Neuron (in vitro differentiated cells): Measurements from ENCODE around the gene ABCF3.

Experiments used
- H2AFZ ChIP-seq: one replicate; pipeline ENCODE4 v1.6.1; 2013; ENCODE audit warnings: low read depth, mild to moderate bottlenecking, inconsistent platforms, low read length, moderate library complexity
- H3K27me3 ChIP-seq: one replicate; pipeline ENCODE4 v1.6.1; 2013; ENCODE audit warnings: low read length; ENCODE audit not compliant: insufficient read depth
- H3K36me3 ChIP-seq: one replicate; pipeline ENCODE4 v1.6.1; 2013; ENCODE audit warnings: low read length; ENCODE audit not compliant: insufficient read depth
- H3K4me1 ChIP-seq: one replicate; pipeline ENCODE4 v1.6.1; 2013; ENCODE audit warnings: low read length; ENCODE audit not compliant: insufficient read depth
- H3K4me3 ChIP-seq: 2 replicates; pipeline ENCODE4 v1.5.1; 2013; ENCODE audit warnings: mild to moderate bottlenecking, low read length, moderate library complexity
- H3K9me3 ChIP-seq: one replicate; pipeline ENCODE4 v1.6.1; 2013; ENCODE audit warnings: low read length

Gene ABCF3

DNA sequence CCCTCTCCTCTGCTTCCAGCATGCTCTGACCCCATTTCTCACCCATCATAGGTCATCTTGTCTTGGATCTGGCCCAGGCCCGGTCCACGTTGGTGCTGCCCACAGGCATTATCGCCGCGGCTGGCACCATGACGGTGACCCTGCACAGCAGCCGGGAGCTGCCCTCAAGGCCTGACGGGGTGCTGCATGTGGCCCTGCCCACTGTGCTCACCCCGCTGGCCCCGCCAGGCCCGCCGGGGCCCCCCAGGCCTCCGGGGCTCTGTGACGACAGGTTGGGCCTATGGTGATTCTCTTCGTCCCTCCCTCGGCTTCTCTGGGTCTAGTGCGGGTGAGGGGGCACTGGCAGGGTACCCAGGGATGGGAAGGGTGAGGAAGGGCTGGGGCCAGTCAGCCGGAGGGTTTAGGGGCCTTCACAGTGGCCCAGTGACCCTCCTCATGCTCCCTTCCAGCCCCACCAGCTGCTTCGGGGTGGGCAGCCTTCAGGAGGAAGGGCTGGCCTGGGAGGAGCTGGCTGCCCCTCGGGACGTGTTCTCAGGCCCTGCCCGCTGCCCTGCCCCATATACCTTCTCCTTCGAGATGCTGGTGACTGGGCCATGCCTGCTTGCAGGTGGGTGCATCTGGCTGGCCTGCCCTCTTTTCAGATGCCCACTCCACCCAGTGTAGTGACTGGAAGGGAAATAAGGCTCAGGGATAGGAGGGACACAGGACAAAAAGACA lies 47.3 kb downstream of the ABCF3 start:
- no peaks in the 10 kb centered on the region for H3K9me3 ChIP-seq
- peaks cover 10% of the 10 kb centered on the region for H3K4me1 ChIP-seq
- H3K27me3 ChIP-seq = peaks cover 92% of the 10 kb centered on the region
- no peak overlapping the region for H3K4me3 ChIP-seq
- H2AFZ ChIP-seq = no peak overlapping the region
- H3K36me3 ChIP-seq = no peaks in the 10 kb centered on the region

DNA sequence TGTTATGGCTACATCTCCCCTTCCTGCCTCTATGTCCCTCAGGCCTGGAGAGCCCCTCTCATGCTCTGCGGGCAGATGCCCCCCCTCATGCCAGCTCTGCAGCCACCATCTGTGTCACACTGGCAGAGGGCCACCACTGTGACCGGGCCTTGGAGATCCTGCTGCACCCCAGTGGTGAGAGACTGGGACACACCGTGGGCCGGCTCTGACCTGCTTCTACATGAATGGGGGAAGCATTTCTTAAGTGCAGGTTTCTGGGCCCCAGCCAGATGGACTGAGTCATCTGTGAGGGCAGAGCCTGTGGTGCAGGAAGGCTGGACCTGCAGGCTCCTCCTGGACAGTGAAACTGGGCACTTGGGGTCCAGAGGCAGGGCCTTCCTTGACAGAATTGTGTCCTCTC lies 48.2 kb downstream of the ABCF3 start:
- no peaks in the 10 kb centered on the region for H3K9me3 ChIP-seq
- H3K27me3 ChIP-seq = peaks cover 83% of the 10 kb centered on the region
- no peak overlapping the region for H3K4me3 ChIP-seq
- H2AFZ ChIP-seq = no peak overlapping the region
- H3K36me3 ChIP-seq = no peaks in the 10 kb centered on the region
- H3K4me1 ChIP-seq = peaks cover 10% of the 10 kb centered on the region

DNA sequence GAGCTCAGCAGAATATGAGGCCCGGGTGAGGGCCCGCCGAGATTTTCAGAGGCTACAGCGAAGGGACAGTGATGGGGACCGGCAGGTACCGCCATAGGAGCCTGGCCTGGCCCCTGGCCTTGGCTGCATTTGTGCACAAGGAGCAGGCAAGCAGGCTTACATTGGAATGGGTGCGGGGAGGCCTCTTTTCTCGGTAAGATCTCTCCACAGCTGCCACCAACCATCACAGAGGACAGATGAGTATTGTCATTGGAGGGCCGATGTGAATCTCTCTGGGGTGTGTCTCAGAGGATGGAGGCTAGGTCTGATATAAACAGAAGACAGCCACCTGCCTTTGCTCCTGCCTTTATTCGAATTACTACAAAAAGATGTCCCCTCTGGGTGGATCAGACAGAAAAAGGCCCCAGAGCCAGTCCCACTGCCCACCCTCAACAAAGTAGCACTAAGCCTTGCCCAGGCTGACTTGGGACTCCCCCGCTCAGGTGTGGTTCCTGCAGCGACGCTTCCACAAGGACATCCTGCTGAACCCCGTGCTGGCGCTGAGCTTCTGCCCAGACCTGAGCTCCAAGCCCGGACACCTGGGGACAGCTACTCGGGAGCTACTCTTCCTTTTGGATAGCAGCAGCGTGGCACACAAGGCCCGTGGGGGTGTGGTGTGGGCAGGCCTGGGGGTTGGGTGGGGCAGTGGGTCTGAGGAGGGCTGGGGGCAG lies 48.8 kb downstream of the ABCF3 start:
- Histone ChIP-seq H3K27me3 (peaks cover 78% of the 10 kb centered on the region), H3K36me3 (no peaks in the 10 kb centered on the region), H3K4me3 (no peak overlapping the region), H2AFZ (no peak overlapping the region), H3K4me1 (peaks cover 6% of the 10 kb centered on the region), H3K9me3 (no peaks in the 10 kb centered on the region)

DNA sequence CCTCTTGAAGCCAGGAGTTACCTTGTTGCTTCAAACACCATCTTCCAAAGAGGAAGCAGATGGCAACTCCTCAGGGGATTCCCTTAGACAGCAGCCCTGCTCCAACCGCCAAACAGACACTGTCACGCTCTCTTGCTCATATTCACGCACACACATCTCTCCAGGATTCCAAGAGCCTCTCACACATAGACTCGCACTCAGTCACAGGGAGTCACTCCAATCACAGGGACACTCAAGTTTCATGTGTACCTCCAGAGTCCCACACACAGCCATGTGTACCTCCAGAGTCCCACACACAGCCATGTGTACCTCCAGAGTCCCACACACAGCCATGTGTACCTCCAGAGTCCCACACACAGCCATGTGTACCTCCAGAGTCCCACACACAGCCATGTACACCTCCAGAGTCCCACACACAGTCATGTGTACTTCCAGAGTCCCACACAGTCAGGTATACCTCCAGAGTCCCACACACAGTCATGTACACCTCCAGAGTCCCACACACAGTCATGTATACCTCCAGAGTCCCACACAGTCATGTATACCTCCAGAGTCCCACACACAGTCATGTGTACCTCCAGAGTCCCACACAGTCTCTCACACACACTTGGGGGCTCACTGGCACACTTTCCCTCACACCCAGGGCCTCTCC lies 49.5 kb downstream of the ABCF3 start:
- Histone ChIP-seq H3K36me3 (no peaks in the 10 kb centered on the region), H3K4me3 (no peak overlapping the region), H2AFZ (no peak overlapping the region), H3K27me3 (peaks cover 71% of the 10 kb centered on the region), H3K4me1 (peaks cover under 1% of the 10 kb centered on the region), H3K9me3 (no peaks in the 10 kb centered on the region)

DNA sequence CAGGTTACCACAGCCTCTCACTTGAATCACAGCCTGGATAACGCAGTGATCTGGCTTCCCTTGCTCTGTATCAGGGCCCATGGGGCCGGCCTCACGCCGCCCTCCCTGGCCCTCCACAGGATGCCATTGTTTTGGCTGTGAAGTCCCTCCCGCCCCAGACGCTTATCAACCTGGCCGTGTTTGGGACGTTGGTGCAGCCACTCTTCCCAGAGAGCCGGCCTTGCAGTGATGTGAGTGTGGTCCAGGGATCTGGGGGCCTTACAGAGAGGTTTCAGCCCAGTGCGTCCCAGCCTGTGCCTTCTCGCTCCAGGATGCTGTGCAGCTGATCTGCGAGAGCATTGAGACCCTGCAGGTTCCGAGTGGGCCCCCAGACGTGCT lies 50.0 kb downstream of the ABCF3 start:
- H3K27me3 ChIP-seq = peaks cover 66% of the 10 kb centered on the region
- H3K4me1 ChIP-seq = no peaks in the 10 kb centered on the region
- H3K9me3 ChIP-seq = no peaks in the 10 kb centered on the region
- no peak overlapping the region for H2AFZ ChIP-seq
- H3K4me3 ChIP-seq = no peak overlapping the region
- H3K36me3 ChIP-seq = no peaks in the 10 kb centered on the region

DNA sequence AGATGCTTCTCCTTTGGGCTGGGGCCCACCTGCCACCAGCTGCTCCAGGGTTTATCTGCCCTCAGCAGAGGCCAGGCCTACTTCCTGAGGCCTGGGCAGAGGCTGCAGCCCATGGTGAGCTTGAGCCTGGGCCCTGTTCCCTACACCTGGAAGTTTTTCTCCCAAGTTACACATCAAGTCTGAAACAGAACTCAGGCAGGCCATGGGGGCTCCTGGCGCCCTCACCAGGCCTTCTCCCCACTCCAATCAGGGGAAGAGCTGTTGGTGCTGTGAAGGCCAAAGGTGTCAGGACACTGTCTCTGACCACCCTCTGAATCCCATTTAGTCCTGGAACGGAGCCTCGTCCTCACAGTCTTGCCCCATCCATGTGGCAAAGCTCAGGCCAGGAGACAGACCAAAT lies 50.6 kb downstream of the ABCF3 start:
- H3K27me3 ChIP-seq = peaks cover 60% of the 10 kb centered on the region
- H3K36me3 ChIP-seq = no peaks in the 10 kb centered on the region
- no peak overlapping the region for H3K4me3 ChIP-seq
- no peaks in the 10 kb centered on the region for H3K9me3 ChIP-seq
- no peaks in the 10 kb centered on the region for H3K4me1 ChIP-seq
- no peak overlapping the region for H2AFZ ChIP-seq

DNA sequence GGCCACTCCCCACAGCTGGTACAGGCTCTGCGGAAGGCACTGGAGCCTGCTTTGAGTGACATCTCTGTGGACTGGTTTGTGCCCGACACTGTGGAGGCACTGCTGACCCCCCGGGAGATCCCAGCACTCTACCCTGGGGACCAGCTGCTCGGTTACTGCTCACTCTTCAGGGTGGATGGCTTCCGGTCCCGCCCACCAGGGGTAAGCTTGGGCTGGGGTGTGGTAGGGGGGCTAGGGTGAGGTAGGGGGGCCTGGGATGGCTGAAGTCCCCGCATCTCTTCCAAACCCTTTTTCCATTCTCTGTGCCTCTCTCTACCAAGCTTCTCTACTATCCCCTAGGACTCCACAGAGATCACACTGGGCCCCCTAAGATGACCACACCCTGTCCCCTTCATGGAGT lies 51.2 kb downstream of the ABCF3 start:
- Histone ChIP-seq H3K27me3 (peaks cover 54% of the 10 kb centered on the region), H2AFZ (no peak overlapping the region), H3K36me3 (peaks cover 5% of the 10 kb centered on the region), H3K4me1 (no peaks in the 10 kb centered on the region), H3K9me3 (no peaks in the 10 kb centered on the region), H3K4me3 (no peak overlapping the region)

DNA sequence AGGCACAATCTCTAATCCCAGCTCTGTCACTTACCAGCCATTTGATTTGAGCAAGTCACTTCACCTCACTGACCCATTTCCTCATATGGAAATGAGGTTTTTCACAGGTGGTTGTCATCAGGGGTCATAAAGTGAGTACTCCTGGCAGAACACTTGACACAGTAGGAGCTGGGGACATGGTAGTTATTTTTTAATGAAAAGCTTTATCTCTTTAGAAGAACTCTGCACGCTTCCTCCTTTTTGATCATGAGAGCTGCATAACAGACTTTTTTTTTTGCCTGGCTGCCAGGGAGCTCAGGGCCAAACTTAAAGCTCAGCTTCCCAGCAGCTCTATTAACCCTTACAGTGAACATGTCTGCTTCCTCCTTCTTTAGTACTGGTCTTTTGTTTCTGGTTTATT lies 51.8 kb downstream of the ABCF3 start:
- no peak overlapping the region for H3K4me3 ChIP-seq

DNA sequence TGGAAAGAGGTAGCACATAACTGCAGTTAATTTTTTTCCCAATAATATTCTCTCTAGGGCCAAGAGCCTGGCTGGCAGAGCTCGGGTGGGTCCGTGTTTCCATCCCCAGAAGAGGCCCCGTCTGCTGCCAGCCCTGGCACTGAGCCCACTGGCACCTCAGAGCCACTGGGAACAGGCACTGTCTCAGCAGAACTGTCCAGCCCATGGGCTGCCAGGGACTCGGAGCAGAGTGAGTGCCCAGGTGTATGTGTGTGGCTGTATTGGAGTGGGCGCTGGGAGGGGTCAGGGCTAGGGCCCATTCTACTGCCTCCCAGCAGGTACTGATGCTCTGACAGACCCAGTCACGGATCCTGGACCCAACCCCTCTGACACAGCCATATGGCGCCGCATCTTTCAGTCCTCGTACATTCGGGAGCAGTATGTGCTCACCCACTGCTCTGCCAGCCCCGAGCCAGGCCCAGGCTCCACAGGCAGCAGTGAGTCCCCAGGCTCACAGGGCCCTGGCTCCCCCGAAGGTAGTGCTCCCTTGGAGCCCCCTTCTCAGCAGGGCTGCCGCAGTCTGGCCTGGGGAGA lies 52.3 kb downstream of the ABCF3 start:
- Histone ChIP-seq H2AFZ (no peak overlapping the region), H3K36me3 (peaks cover 16% of the 10 kb centered on the region), H3K4me1 (no peaks in the 10 kb centered on the region), H3K27me3 (peaks cover 43% of the 10 kb centered on the region), H3K4me3 (no peak overlapping the region), H3K9me3 (no peaks in the 10 kb centered on the region)

More for the DNA sequence above, 51.8 kb downstream of the ABCF3 start:
- no peaks in the 10 kb centered on the region for H3K9me3 ChIP-seq
- peaks cover 48% of the 10 kb centered on the region for H3K27me3 ChIP-seq
- H3K36me3 ChIP-seq = peaks cover 11% of the 10 kb centered on the region
- no peak overlapping the region for H2AFZ ChIP-seq
- no peaks in the 10 kb centered on the region for H3K4me1 ChIP-seq

DNA sequence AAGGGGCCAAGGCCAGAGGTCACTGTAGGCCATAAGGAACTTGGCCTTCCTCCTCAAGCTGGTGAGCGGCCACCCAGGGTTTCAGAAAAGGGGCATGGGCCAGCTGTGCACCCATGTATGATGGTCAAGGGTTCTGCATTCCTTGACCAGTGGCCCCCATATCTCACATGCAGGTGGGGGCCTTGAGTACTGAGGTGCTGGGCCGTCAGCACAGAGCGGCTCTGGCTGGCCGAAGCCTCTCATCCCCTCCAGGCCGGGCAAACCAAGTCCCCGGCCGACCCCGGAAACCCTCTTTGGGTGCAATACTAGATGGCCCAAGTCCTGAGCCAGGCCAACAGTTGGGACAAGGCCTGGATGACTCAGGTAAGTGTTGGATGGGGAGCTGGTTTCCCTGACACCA lies 53.2 kb downstream of the ABCF3 start:
- Histone ChIP-seq H3K9me3 (no peaks in the 10 kb centered on the region), H3K27me3 (peaks cover 34% of the 10 kb centered on the region), H3K4me1 (no peaks in the 10 kb centered on the region), H3K36me3 (peaks cover 23% of the 10 kb centered on the region), H2AFZ (no peak overlapping the region), H3K4me3 (no peak overlapping the region)

DNA sequence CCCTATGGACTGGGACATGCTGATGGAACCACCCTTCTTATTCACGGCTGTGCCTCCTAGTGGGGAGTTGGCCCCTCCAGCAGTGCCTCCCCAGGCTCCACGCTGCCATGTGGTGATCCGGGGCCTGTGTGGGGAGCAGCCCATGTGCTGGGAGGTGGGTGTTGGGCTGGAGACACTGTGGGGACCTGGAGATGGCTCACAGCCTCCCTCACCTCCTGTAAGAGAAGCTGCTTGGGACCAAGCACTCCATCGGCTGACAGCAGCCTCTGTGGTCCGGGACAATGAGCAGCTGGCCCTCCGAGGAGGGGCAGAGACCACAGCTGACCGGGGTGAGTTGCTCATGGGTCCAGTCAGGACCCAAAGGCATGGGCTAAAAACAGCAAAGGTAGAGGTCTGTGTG lies 53.7 kb downstream of the ABCF3 start:
- Histone ChIP-seq H3K27me3 (peaks cover 29% of the 10 kb centered on the region), H3K36me3 (peaks cover 28% of the 10 kb centered on the region), H2AFZ (no peak overlapping the region), H3K9me3 (no peaks in the 10 kb centered on the region), H3K4me1 (no peaks in the 10 kb centered on the region), H3K4me3 (no peak overlapping the region)

DNA sequence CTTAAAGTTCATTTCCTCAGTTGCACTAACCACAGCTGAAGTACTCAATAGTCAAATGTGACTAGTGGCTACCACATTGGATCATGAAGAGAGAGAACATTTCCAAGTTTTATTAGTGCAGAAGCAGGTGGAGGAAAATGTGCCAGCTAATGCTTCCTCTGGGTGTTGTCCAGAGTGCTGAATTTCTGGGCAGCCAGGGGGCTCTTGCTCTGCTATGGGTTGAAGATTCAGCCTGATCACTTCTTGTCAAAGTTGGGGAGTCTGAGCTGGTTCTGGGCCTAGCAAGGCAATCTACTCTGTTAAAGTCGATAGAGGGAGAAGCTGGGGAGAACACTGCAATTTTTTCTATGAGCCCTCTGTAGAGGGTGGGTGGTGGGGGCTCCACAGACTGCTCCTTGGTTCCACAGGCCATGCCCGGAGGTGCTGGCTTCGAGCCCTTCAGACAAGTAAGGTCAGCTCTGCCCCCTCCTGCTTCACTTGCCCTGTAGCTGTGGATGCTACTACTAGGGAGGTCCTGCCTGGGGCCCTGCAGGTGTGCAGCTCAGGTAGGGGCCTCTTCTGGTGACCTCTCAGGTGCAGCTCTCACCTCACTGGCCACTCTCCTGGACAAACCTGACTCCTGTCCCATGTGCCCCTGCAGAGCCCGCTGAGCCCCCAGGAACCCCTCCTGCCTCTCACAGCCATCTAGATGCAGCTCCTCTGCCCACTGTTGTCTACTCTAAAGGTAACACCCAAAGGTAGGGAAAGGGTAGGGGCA lies 54.6 kb downstream of the ABCF3 start:
- no peak overlapping the region for H2AFZ ChIP-seq
- H3K36me3 ChIP-seq = peaks cover 32% of the 10 kb centered on the region
- no peak overlapping the region for H3K4me3 ChIP-seq
- H3K27me3 ChIP-seq = peaks cover 21% of the 10 kb centered on the region
- H3K4me1 ChIP-seq = no peaks in the 10 kb centered on the region
- no peaks in the 10 kb centered on the region for H3K9me3 ChIP-seq

DNA sequence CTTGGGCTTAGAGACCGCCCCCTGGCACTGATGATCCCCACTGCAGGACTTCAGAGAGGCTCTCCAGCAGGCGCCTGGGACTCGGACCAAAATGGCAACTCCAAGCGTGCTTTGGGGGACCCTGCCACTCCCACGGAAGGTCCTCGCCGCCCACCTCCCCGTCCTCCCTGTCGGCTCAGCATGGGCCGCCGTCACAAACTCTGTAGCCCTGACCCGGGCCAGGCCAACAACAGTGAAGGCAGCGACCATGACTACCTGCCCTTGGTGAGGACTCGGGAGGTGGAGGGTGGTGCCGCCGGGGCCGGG lies 55.1 kb downstream of the ABCF3 start:
- no peaks in the 10 kb centered on the region for H3K9me3 ChIP-seq
- peaks cover 16% of the 10 kb centered on the region for H3K27me3 ChIP-seq
- no peak overlapping the region for H2AFZ ChIP-seq

More for the DNA sequence above, 55.1 kb downstream of the ABCF3 start:
- H3K4me3 ChIP-seq = no peak overlapping the region
- no peaks in the 10 kb centered on the region for H3K4me1 ChIP-seq
- peaks cover 37% of the 10 kb centered on the region for H3K36me3 ChIP-seq
